Neuronal stem cell (in vitro differentiated cells): Measurements from ENCODE around the gene TAF6L.
"Not testable (repeated sequence)": the region's sequence is repeated elsewhere in the genome, so short reads cannot be mapped to it uniquely, and the experiment has no call there.

Experiments
- DNase-seq: peaks from one replicate; pipeline ENCODE4 v3.0.0-alpha.2; 2013; ENCODE audit warnings: low spot score
- H2AFZ ChIP-seq: one replicate; pipeline ENCODE4 v1.6.1; 2013; ENCODE audit warnings: mild to moderate bottlenecking, low read length, inconsistent platforms
- H2AK5ac ChIP-seq: 2 replicates; pipeline ENCODE4 v1.6.1; 2013; ENCODE audit warnings: low read depth, mild to moderate bottlenecking, inconsistent platforms, low read length, moderate library complexity, mixed read lengths
- H2BK120ac ChIP-seq: 2 replicates; pipeline ENCODE4 v1.6.1; 2013; ENCODE audit warnings: low read depth, mild to moderate bottlenecking, inconsistent platforms, low read length, moderate library complexity, mixed read lengths
- H2BK12ac ChIP-seq: one replicate; pipeline ENCODE4 v1.6.1; 2013; ENCODE audit warnings: low read length, inconsistent platforms
- H2BK15ac ChIP-seq: 2 replicates; pipeline ENCODE4 v1.6.1; 2013; ENCODE audit warnings: mild to moderate bottlenecking, low read length, inconsistent platforms, mixed read lengths
- H2BK5ac ChIP-seq: one replicate; pipeline ENCODE4 v1.6.1; 2013; ENCODE audit warnings: inconsistent platforms, mild to moderate bottlenecking, low read length, moderate library complexity
- H3K14ac ChIP-seq: one replicate; pipeline ENCODE4 v1.6.1; 2013; ENCODE audit warnings: low read length, inconsistent platforms
- H3K18ac ChIP-seq: 2 replicates; pipeline ENCODE4 v1.6.1; 2013; ENCODE audit warnings: low read length, inconsistent platforms
- H3K23ac ChIP-seq: 2 replicates; pipeline ENCODE4 v1.6.1; 2013; ENCODE audit warnings: low read depth, mild to moderate bottlenecking, mixed read lengths, low read length, inconsistent platforms; ENCODE audit not compliant: poor library complexity
- H3K27ac ChIP-seq: replicated peaks from 3 replicates; pipeline ENCODE4 v1.5.1; 2013; ENCODE audit warnings: low read length, inconsistent platforms
- H3K27me3 ChIP-seq, 3 experiments: 2 replicates each; pipeline ENCODE4 v1.6.1; 2013; ENCODE audit warnings: low read length in 3 of 3, mild to moderate bottlenecking in 2 of 3, inconsistent platforms in 1 of 3, low read depth in 1 of 3, mixed read lengths in 1 of 3, moderate library complexity in 1 of 3; ENCODE audit not compliant: control insufficient read depth in 3 of 3, insufficient read depth in 3 of 3
- H3K36me3 ChIP-seq, 2 donors: replicated peaks in 1 of 2; 2 replicates each; pipeline ENCODE4 v1.6.1; 2013; ENCODE audit warnings: low read length in 2 of 2; ENCODE audit not compliant: control insufficient read depth in 2 of 2, insufficient read depth in 2 of 2
- H3K4ac ChIP-seq: 2 replicates; pipeline ENCODE4 v1.6.1; 2013; ENCODE audit warnings: inconsistent platforms, mild to moderate bottlenecking, low read length, moderate library complexity
- H3K4me1 ChIP-seq, 2 donors: 1 replicate in 1 of 2; 2 replicates in 1 of 2; pipeline ENCODE4 v1.6.1; 2013; ENCODE audit warnings: low read length in 2 of 2, low read depth in 1 of 2; ENCODE audit not compliant: control insufficient read depth in 2 of 2, insufficient read depth in 1 of 2
- H3K4me2 ChIP-seq: one replicate; pipeline ENCODE4 v1.6.1; 2013; ENCODE audit warnings: mild to moderate bottlenecking, low read length, inconsistent platforms; ENCODE audit not compliant: insufficient read depth, poor library complexity, severe bottlenecking
- H3K4me3 ChIP-seq, 2 donors: 2 replicates each; pipeline ENCODE4 v1.5.1; 2013; ENCODE audit warnings: low read length in 2 of 2, mild to moderate bottlenecking in 2 of 2, inconsistent platforms in 1 of 2, moderate library complexity in 1 of 2
- H3K79me1 ChIP-seq: one replicate; pipeline ENCODE4 v1.6.1; 2013; ENCODE audit warnings: low read depth, mild to moderate bottlenecking, inconsistent platforms, low read length, moderate library complexity
- H3K9ac ChIP-seq: one replicate; pipeline ENCODE4 v1.6.1; 2013; ENCODE audit warnings: mild to moderate bottlenecking, low read depth, low read length, inconsistent platforms; ENCODE audit not compliant: poor library complexity
- H3K9me3 ChIP-seq, 2 donors: replicated peaks in 1 of 2; 2 replicates each; pipeline versions ENCODE3 to v1.6.1; 2013; ENCODE audit warnings: low read length in 2 of 2, mild to moderate bottlenecking in 2 of 2, inconsistent platforms in 1 of 2, low read depth in 1 of 2, mixed read lengths in 1 of 2, moderate library complexity in 1 of 2; ENCODE audit not compliant: control insufficient read depth in 2 of 2, insufficient read depth in 1 of 2
- H4K8ac ChIP-seq: one replicate; pipeline ENCODE4 v1.6.1; 2013; ENCODE audit warnings: low read depth, mild to moderate bottlenecking, inconsistent platforms, low read length, moderate library complexity
- H4K91ac ChIP-seq: one replicate; pipeline ENCODE4 v1.6.1; 2013; ENCODE audit warnings: low read length, low read depth, mild to moderate bottlenecking, inconsistent platforms; ENCODE audit not compliant: poor library complexity
- WGBS, 2 donors: extraction: QIAGEN DNeasy Blood & Tissue Kit; methylation state at CpG; one replicate each; pipeline ENCODE4 v1.1.7; 2013; ENCODE audit warnings: missing lambda C conversion rate in 2 of 2, mixed read lengths in 1 of 2; ENCODE audit not compliant: insufficient read length in 2 of 2, insufficient replicate concordance in 1 of 2; ENCODE audit errors: extremely low coverage in 2 of 2; 5-methylcytosine and 5-hydroxymethylcytosine counted together

Gene TAF6L

DNA sequence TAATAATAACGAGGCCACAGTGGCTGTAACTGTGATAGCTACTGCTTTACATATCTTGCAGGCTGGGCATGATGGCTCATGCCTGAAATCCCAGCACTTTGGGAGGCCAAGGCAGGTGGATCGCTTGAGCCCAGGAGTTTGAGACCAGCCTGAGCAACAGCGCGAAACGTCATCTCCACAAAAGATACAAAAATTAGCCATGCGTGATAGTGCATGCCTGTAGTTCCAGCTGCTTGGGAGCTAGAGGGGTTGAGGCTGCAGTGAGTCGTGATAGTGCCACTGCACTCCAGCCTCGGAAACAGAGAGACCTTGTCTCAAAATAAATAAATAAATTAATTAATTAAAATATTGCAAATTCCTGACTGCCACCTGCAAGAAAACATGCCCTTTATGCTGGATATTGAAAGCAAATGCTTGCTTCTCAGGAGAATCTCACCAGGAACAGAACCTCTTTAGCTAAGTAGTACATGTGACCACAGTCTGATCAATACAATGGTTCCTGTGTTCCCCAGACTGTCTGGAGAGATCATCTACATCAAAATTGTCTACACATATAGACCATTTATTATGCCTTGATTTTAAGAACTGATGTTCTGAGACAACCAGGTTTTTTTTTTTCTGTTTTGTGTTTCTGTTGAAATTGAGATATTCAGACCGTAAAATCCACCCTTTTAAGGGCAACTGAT lies 23.6 kb upstream of the TAF6L start:
- WGBS, 2 donors = no CpG with 5 or more reads among the region's 9 CpGs
- no peak overlapping the region for H3K18ac ChIP-seq
- H2BK15ac ChIP-seq = no peak overlapping the region
- H2BK5ac ChIP-seq = no peak overlapping the region
- H2BK120ac ChIP-seq = no peak overlapping the region
- peaks cover 8 to 13% of the 10 kb centered on the region in 2 donors for H3K36me3 ChIP-seq
- H2AFZ ChIP-seq = no peak overlapping the region
- no peak overlapping the region for H3K4me2 ChIP-seq
- H3K4me1 ChIP-seq = no peaks in the 10 kb centered on the region
- H3K4ac ChIP-seq = no peak overlapping the region
- no peak overlapping the region for H4K91ac ChIP-seq
- no peak overlapping the region for H3K9ac ChIP-seq
- DNase-seq = no peak
- no peak overlapping the region for H4K8ac ChIP-seq
- peaks cover 5% of the 10 kb centered on the region for H3K79me1 ChIP-seq
- no peak overlapping the region for H2AK5ac ChIP-seq
- no peak overlapping the region for H3K23ac ChIP-seq
- H3K9me3 ChIP-seq = no peaks in the 10 kb centered on the region
- H3K4me3 ChIP-seq = no peak overlapping the region
- H3K27me3 ChIP-seq = no peaks in the 10 kb centered on the region
- H3K27ac ChIP-seq = no peak overlapping the region
- H3K14ac ChIP-seq = no peak overlapping the region
- no peak overlapping the region for H2BK12ac ChIP-seq

DNA sequence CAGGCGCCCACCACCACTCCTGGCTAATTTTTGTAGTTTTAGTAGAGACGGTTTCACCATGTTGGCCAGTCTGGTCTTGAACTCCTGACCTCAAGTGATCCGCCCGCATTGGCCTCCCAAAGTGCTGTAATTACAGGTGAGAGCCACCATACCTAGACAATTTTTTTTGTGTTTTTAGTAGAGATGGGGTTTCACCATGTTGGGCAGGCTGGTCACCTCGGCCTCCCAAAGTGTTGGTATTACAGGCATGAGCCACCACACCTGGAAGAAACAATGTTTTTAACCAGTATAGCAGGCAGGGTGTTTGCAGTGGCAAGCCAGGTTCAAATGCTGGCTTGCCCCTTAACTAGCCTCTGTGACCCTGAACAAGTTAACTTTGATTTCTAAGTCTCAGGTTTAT lies 21.3 kb upstream of the TAF6L start:
- H2BK12ac ChIP-seq, H2AK5ac ChIP-seq, H3K18ac ChIP-seq, DNase-seq, H4K91ac ChIP-seq, H3K9me3 ChIP-seq, H2BK15ac ChIP-seq, H2AFZ ChIP-seq, H4K8ac ChIP-seq, H3K27ac ChIP-seq, H3K23ac ChIP-seq, H3K14ac ChIP-seq, H3K4me3 ChIP-seq, H2BK120ac ChIP-seq, H3K4me1 ChIP-seq, H3K4ac ChIP-seq, H2BK5ac ChIP-seq, H3K27me3 ChIP-seq, H3K9ac ChIP-seq, H3K4me2 ChIP-seq: not testable (repeated sequence)
- WGBS, 2 donors = no CpG with 5 or more reads among the region's 5 CpGs
- Histone ChIP-seq H3K79me1 (peaks cover 11% of the 10 kb centered on the region), H3K36me3 (peaks cover 12 to 20% of the 10 kb centered on the region in 2 donors)

DNA sequence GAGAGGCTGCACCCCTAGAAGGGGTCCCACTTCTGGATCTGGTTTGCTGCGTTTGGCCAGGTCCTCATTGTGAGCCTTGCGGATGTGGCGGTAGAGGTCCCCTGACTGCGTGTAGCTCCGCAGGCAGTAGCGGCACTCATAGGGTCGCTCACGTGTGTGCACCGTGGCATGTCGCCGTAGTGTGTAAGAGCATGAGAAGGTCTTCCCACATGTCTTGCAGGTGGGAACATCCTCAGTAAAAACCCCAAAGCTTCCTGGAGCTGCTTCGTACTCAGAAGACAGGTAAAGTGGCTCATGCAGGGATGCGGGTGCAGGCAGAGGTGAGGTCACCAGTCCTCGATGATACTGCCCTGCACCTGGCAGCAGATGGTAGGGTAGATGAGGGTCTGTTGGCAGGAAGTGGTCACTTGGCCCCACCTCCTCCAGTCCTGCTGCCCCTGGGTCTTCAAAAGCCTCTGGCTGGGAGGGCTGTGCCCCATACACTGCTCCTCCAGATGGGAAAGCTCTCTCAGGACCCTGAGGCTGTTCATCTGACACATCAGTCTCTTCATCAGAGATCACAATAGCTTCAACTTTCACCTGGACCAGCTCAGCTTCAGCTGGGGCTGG lies 18.9 kb upstream of the TAF6L start:
- Histone ChIP-seq H3K79me1 (peaks cover 11% of the 10 kb centered on the region), H3K9me3 (no peaks in the 10 kb centered on the region), H4K91ac (peak overlapping the region; percentile 59), H3K4me2 (no peak overlapping the region), H3K18ac (no peak overlapping the region), H2BK12ac (no peak overlapping the region), H3K4ac (no peak overlapping the region), H2BK15ac (no peak overlapping the region), H3K36me3 (peaks cover 12 to 20% of the 10 kb centered on the region in 2 donors), H2BK5ac (no peak overlapping the region), H3K27me3 (no peaks in the 10 kb centered on the region), H3K4me3 (peak overlapping the region in 1 of 2 donors; percentile 39), H3K4me1 (peaks cover 4 to 5% of the 10 kb centered on the region in 2 donors), H3K27ac (no peak overlapping the region), H2BK120ac (no peak overlapping the region), H4K8ac (no peak overlapping the region), H3K9ac (no peak overlapping the region), H2AK5ac (no peak overlapping the region), H3K23ac (no peak overlapping the region), H3K14ac (no peak overlapping the region), H2AFZ (no peak overlapping the region)
- no peak for DNase-seq
- no CpG with 5 or more reads among the region's 14 CpGs for WGBS, 2 donors

DNA sequence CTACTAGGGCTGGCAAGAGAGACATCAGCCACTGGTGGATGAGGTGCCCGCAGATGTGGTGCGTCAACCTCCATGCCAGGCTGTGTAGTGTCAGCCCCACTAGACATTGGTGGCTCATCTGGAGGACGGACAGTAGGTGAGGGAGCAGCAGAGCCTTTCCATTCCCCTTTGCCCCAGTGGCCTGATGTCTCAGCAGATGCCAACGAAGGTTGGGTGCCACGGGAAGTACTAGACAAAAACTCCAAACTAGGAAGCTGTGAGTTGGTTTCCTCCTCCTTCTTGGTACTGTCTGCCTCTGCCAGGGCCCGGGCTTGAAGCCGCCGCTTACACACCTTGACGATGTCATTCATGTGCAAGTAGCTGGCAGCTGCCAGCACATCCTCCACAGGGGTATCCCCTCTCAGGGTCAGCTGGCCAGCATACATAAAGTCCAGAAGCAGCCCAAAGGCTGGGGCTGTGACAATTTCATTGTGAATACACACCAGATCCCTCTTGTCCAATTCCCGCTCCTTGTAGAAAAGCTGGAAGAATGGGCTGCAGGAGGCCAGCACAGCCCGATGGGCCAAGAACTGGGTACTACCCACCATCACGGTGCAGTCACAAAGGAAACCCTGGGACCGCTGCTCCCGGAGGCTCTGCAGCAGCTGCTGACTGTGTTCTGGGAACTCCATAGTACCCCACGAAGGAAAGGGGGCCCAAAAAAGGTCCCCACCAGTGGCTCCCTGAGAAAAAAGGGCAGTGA lies 18.0 kb upstream of the TAF6L start:
- Histone ChIP-seq H3K4ac (no peak overlapping the region), H3K9me3 (no peaks in the 10 kb centered on the region), H3K27me3 (no peaks in the 10 kb centered on the region), H2BK120ac (no peak overlapping the region), H2BK5ac (peak overlapping the region; percentile 11), H2BK15ac (no peak overlapping the region), H2AK5ac (peak overlapping the region; percentile 53), H3K79me1 (peaks cover 11% of the 10 kb centered on the region), H3K4me2 (peak overlapping the region; percentile 49), H3K4me1 (peaks cover 4 to 5% of the 10 kb centered on the region in 2 donors), H4K8ac (no peak overlapping the region), H3K4me3 (peak overlapping the region in 1 of 2 donors; percentile 76), H4K91ac (no peak overlapping the region), H3K18ac (peak overlapping the region; percentile 67), H2BK12ac (no peak overlapping the region), H2AFZ (peak overlapping the region; percentile 92), H3K9ac (peak overlapping the region; percentile 24), H3K36me3 (peaks cover 12 to 20% of the 10 kb centered on the region in 2 donors), H3K14ac (no peak overlapping the region), H3K27ac (peak overlapping the region; percentile 19), H3K23ac (peak overlapping the region; percentile 44)
- no peak for DNase-seq
- no CpG with 5 or more reads among the region's 15 CpGs for WGBS, 2 donors
